GM19043 (cell line): ENCODE data around the gene TSPAN3.

Experiments used
- ATAC-seq: cut with Tn5 transposase; IDR thresholded peaks from one replicate; pipeline ENCODE4 v1.9.1; 2021; ENCODE audit warnings: low read depth; ENCODE audit not compliant: unreplicated experiment

Gene TSPAN3

DNA sequence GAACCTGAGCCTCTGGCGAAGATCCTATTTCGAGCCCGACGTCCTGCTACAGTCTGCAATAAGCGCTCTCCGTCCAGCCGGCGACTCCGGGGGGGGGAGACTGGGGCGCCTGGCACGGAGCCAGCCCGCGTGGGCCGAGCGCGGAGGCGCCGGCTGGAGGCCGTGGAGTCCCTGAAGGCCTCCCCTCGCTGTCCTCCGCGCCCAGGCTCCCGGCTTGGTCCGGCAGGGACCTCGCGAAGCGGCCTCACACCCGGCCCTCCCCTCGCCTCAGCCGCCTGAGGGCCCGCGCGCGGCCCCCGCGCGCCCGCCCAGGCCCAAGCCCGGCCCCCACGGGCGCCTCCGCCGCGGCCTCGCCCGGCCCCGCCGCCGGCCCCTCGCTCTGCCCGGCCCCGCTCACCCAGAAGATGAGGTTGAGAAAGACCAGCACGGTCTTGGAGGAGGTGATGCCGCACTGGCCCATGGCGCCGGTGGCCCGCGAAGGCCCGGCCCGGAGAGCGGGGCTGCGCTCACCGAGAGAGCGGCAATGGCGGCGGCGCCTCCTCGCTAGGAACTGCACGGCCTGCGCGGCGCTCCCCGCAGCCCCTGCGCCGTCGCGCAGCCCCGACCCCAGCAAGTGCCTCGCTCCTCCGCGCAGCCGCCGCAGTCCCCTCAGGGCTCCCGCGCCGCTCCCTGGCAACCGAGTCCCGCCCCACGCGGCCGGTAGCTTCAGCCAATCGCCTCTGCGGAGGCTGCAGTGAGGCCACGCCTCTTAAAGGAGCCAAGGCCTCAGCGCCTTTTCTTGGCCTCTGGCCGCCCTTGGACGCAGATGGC, at the start of gene TSPAN3:
TSS of gene TSPAN3 (minus strand) at position 615 of the 810 bp plus-strand sequence. CDS start at position 460, 155 bp downstream.
- ATAC-seq: peak; percentile 91

DNA sequence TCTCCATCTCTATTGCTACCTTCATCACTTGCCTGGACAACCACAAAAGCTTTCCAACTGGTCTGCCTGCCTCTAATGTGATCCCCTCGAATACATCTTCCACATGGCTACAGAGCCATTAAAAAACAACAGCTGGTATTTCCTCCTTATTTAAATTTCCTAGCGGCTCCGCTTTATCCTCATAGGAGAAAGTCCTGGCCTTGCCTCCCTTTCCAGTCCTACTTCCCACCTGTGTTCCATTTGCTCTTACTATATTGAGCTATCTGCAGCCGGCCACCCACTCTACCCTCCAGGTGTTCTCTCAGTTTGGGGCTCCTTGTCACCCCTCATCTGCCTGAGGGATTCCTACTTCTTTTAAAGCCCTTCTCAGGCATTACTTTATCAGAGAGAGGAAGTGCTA, 49.7 kb upstream of the TSPAN3 start:
- ATAC-seq: no peak

DNA sequence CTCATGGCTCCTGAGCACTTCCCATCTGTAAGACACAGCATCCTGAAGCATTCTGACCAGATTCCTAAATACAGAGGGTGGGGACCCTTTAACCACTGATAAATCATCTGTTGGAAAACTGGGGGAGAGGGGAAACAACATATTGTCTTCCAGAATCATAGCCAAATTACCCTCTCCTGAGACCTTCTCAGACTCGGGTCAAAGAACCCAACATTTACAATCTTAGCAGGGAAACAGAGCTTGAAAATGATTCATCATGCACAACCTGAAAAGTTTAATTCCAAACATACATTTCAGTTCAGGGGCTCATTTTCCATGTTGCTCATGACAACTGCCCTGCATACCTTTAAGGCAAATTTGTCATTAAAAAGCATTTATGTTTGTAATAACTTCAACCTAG, 48.5 kb upstream of the TSPAN3 start:
- ATAC-seq: no peak

DNA sequence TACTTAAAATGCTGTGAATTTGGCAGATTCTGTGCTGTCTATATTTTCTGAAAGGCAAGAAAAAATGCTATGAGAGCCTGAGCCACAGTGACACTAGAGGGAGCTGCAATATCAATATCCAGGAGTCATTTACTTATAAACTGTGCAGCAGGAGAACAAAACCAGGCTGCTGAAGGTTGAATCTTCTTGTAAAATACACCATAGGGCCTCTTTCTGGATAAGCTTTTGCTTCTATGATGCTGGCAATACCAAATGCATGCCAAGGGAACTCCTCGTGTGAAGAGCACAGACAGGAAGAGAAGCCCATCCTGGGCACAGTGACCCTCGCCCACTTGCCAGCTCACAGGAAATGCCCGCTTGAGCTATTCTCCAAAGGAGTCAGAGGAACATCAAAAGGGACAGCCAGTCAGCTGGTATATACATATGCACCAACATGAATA, 48.0 kb upstream of the TSPAN3 start:
- no peak for ATAC-seq

DNA sequence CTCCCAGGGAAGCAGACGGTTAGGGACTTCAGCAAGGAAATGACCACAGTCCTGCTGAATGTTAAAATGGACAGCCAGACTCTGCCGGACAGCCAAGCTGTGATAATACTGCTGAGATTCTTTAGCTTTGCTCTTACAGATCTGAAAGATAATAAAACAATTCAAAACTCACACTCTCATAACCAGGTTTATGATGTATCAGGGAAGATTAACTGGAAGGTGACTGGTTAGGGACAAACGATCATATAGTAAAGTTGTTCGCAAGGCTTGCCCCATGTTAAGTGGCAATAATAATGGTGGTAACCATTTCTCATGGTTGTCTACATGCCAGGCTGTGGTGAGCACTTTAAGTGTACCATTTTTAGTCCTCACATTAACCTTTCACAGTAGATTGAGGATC, 44.3 kb upstream of the TSPAN3 start:
- ATAC-seq: no peak

DNA sequence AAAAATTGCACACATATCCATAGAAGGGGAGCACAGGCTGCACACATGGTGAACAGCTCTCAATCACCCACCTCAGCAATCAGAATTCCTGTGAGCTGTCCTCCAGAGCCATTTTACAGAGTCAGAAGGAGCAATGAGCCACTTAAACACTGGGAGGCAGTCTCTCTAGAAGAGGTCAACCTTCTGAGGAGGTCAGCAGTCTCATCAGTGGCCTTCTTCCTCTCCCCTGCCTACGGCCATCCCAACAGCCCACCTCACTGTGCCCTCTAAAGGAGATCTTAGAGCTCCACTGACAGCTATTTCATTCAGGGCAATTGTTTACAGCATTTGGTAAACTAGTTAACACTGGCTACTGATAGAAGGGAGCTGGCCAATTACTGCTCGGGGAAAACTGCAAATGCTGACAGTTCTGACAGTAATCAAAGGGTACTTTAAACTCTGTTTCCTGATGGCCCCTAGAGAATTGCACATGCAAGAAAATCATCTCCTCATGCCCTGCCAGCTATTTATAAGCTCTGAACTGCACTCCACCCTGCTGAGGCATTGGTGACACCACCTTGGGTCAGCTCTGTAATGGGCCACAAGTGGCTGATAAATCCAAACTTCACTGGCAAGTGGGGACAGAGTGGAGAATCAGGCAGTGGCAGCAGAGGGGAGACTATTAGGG, 42.1 kb upstream of the TSPAN3 start:
- no peak for ATAC-seq

DNA sequence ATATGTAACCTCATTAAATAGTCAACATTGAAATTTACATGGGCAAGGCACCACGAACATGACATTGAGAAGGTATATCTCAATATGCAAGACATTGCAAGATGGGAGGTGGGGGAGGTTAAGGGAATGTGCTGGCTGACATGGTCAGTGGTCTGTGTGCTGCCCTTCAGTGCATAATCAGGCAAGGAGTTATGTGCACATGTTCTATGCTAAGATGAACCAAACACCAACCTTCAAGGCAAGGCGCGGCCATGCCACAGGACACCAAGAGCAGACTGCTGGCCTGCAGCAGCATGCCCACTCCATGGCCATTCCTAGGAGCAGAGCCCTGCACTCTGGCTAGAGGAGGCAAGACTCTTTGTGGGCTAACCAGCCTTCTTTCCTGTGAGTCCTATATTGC, 40.9 kb upstream of the TSPAN3 start:
- no peak for ATAC-seq

DNA sequence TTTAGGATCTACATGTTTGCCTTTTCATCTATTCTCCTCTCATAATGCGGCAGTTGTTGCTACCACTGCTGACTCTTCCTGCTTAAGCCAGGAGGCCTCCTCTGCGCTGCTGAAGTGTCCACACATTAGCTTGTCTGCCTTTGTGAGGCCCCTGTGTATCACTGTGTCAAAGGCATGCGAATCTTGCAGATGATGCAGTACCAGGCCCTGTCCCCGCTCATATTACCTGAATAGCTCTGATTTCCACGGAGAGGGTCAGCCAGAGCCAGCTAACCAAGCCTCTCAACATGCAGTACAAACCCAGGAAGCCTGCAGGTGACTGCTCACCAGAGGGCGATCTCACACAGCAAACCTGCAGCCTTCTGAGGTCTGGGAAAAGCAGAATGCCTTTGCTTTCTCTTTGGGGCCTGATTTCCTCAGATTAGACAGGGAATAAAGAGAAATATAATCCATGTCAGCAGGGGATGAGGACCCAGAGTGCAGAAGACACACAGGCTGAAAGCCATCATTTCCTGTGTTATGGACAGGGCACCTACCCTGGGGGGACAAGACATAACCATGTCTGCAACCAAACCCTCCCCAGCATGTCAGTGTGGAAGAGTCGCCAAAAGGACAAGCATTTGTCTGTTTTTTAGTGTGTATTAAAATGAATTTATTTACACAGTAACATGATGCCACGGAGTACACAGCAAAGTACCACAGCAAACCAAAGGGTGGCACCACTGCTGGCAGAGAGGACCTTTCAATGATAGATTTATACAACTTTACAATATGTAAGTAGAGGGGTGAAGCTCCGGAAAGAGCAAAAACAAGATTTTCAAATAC, 36.8 kb upstream of the TSPAN3 start:
- no peak for ATAC-seq

DNA sequence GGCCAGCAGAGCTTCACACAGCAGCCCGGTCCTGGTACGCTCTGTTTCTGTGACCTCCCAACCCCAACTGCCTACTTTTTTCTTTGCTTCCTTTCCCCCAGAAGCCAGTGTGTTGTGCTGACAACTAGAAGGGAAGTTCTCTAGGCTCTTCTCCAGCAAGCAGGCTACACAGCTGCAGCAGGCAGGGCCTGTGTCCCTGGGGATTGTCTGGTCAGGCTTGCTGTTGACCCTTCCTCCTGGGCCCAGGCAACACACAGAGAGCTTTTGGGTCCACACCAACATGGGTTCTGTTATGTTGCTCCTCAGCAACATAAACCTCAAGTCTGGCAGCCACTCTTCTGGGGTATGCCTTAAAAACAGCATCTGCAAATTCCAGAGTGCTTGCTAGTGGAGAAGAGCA, 36.2 kb upstream of the TSPAN3 start:
- ATAC-seq: no peak

DNA sequence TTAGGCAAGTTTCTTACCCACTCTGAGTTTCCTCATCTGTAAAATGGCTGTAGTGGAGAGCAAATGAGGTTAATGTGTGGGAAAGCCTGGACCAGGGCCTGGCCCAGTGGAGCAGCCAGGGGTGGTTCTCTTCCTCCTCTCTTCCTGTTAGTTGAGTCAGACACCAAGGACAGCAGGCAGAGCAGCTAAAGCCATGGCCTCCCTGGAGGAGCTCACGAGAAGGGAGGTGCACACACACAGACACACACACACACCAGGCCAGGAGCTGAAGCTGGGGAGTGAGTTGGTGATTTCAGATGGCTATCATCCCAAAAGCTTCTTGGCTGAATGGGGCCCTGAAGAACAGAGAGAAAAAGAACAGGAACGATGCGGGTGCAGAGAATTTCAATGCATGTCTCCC, 33.2 kb upstream of the TSPAN3 start:
- ATAC-seq: no peak

DNA sequence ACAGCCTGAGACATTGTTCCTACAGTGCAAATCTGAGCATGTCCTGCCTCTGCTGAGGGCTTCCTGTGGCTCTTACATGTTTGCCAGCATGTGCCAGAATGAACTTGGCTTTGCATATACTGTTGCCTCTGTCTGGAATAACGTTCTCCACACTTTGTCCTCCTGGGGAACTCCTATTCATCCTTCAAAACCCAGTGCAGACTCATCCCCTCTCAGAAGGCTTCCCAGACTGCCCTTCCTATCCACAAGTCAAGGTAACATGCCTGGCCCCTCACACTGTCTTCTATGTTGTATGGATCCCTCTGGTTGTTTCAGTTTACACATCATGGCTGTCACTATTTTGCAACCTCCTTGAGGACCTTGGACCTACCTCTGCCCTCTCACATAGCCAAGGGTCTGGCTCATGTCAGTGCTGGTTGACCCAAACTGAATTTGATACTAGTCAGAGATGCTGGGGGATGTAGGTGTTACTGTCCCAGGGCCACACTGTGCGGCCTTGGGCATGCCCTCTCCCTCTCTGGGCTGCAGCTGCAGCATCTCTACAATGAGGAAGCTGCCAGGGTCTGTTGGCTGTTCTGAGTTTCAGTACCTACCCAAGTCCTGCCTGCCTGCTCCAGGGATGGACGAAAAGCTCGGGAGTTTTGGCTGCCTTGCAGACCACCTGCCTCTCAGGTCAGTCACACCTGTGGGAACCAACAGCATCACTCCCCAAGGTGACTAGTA, 29.0 kb upstream of the TSPAN3 start:
- ATAC-seq: no peak

DNA sequence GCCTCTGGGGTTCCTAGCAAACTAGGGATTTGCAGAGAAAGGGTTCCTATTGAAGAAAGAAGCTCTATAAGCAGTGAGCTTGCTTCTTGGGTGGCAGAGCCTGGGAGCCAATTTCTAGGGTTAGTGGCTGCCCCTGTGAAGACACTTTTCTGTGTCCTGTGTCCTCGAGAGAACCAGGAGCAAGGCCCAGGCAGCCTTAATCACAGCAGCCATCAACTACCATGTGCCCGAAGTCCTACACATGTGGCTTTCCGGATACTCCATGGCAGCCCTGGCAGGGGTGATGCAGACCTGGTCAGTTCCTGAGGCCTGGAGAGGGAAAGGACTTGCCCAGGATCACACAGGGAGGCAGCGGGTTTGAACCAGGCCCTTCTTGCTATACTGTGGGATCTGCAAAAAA, 27.7 kb upstream of the TSPAN3 start:
- no peak for ATAC-seq

DNA sequence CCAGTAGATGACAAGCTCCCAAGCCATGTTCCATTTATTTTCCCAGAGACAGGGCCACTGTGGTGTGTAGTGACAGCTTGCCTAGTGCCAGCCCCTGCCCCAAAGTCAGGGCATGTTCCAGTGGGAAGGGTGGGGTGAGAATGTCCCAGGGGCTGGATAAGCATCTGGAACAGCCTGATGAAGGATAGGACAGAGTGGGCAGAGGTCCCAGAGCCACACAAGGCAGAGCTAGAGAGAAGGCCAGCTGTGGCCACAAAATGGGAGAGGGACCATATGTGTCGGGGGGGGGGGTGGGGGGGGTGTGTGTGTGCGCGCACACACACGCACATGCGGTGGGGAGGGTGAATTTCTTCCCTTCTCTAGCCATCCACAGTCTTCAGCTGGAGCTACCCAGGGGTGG, 27.0 kb upstream of the TSPAN3 start:
- ATAC-seq: no peak

DNA sequence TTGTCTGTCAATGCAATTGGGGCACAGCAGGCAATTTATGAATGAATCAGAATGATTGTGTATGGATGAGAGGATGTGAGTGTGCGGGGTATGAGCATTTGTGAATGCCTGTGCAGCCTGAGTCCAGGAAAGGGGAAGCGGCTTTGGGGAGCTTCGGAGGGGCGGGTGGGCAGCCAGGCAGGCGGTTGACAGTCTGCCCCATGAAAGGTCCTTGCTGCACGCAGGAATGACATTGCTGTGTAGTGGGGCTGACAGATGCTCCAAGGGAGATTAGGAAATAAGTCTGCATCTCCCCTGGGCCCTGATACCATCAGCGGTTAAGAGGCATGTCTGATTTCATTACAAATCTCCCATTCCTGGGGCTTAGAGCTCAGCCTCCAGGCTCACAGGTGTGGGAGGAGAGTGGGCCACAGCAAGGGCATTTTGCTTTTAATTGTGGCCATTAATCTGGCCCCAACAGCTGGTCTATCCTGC, 26.4 kb upstream of the TSPAN3 start:
- no peak for ATAC-seq

DNA sequence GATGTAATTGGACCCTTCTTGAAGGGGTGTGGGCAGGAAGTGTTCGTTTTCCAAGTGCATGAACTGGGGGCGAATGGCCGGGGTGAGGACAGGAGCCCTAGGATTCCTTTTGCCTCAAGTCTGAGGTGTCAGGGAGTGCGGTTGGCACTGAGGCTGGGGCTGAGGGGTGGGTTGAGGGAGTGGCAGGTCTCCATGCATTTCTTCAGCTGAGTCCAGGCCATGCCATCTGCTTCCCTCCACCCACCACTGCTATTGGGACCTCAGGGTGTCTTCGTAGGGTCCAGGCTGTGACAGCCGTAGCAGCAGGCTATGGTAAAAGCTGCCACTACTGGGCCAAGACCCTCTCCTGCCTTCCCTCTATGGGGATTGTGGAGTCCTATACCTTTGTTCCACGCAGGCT, 25.6 kb upstream of the TSPAN3 start:
- ATAC-seq: no peak

DNA sequence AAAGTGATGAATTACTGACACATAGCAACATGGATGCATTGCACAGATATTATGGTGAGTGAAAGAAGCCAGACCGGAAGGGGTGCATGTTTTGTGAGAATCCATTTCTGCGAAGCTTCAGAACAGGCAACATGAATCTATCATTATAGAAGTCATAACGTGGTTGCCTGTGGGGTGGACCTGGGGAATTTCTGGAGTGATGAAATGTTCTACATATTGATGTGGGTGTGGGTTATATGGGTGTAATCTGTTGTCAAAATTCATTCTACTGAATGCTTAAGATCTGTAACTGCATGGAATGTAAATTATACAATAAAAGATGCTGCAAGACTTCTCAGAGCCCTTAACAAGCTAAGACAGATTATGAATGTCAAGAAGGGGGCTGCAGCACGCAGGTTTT, 25.2 kb upstream of the TSPAN3 start:
- ATAC-seq: no peak

DNA sequence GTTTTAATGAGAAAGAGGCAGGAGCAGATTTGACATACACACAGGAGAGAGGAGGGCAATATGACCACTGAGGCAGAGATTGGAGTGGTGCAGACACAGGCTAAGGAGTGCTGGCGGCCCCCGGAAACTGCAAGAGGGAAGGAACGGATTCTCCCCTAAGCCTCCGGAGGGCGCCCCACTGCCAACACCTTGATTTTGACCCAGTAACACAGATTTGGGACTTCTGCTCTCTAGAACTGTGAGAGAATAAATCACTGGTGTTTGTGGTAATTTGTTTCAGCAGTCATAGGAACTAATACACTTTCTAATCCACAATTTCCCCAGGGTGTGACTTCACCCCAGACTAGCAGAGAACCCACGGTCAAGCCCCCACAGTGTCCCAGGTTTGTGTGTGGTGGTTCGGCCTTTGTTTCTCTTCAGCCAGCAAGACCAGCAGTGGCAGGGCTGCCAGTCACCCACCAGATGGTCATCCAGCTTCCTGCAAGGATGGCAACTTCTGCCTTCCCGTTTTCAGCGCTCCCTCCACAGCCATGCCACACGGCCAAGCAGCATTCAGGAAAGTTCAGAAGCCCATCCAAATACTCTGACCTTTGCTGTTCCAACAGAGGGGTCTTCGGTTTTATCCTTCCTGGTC, 23.6 kb upstream of the TSPAN3 start:
- ATAC-seq: no peak

DNA sequence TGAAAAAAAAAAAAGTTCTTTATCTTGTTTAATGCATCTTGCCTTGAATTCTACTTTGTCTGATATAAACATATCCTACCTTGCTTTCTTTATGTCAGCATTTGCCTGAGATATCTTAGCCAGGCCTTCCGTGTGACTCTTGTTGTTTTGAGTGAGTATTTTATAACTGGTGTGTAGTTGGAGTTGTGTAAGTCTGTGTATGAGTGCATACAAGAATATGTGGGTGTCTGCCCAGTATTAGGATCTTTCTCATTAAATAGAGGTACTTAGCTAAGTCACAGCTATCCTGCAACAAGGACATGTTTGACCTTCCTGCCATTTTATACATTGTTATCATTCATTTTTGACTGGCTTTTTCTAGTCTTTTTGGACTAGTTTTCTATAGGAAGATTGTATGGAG, 22.5 kb upstream of the TSPAN3 start:
- ATAC-seq: no peak

DNA sequence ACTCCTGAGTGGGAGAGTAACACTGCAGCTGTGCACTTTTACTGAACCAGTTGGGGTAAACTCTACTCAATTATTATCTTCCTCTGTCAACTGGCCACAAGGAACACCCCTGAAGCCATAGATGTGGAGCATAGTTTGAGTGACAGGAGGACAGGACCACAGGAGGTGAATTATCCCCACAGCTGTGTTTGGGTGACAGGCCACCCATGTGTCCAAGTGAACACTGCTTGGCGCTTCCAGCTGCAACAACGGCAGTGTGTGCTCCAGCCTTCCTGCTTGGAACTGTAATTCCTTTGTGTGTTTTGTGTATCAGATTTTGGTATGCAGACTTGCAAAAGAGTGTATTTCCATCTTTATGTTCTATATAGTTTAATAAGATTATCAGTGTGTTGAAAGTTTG, 20.2 kb upstream of the TSPAN3 start:
- ATAC-seq: no peak

DNA sequence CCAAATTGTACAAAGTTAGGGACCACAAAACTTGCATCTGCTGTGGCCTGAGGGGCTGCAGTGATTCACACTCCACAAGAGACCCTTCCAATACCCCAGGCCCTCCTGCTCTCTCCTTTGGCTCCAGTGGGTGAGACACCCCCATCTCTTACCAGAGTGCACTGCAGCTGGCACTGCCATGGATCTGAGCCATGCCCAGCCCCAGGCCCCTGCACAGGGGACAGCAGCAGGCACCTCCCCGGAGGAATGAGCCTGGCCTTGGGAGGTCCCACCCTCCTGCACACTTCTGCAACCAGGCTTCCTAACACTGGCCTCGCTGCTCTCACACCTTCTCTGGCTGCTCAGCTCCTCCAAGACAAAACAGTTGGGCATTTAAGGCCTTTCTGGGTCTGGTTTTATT, 16.3 kb upstream of the TSPAN3 start:
- no peak for ATAC-seq
